CD14-positive monocyte (primary cell): ENCODE measurements around the gene SLC38A1. TPM values are rescaled to one million over a fixed set of nuclear protein-coding genes. Genes with fewer than 3 reads are reported as not detected.

Experiments
- DNase-seq, 3 donors: peaks; one replicate each; pipeline ENCODE4 v3.0.0-alpha.2; 2011 to 2022
- H2AFZ ChIP-seq: 2 replicates; pipeline ENCODE4 v1.6.0; 2012; ENCODE audit warnings: mild to moderate bottlenecking, low read depth, low read length, inconsistent platforms; ENCODE audit not compliant: insufficient read depth, poor library complexity, severe bottlenecking
- H3K27ac ChIP-seq, 2 donors: 1 replicate in 1 of 2; 2 replicates in 1 of 2; pipeline ENCODE4 v1.5.1; 2012 to 2013; ENCODE audit warnings: low read length in 2 of 2, control low read depth in 1 of 2, inconsistent platforms in 1 of 2, low read depth in 1 of 2, mild to moderate bottlenecking in 1 of 2
- H3K27me3 ChIP-seq, 2 donors: one replicate each; pipeline versions ENCODE4 v1.6.0 to v1.6.1; 2011 to 2013; ENCODE audit warnings: low read length in 2 of 2; ENCODE audit not compliant: control insufficient read depth in 2 of 2, insufficient read depth in 2 of 2
- H3K36me3 ChIP-seq, 2 donors: replicated peaks in 1 of 2; 1 replicate in 1 of 2; 2 replicates in 1 of 2; pipeline versions ENCODE4 v1.5.1 to v1.6.1; 2012 to 2013; ENCODE audit warnings: low read length in 2 of 2, control low read depth in 1 of 2, inconsistent platforms in 1 of 2, mild to moderate bottlenecking in 1 of 2; ENCODE audit not compliant: insufficient read depth in 2 of 2, control insufficient read depth in 1 of 2
- H3K4me1 ChIP-seq, 2 donors: 1 replicate in 1 of 2; 2 replicates in 1 of 2; pipeline versions ENCODE4 v1.5.1 to v1.6.1; 2012 to 2013; ENCODE audit warnings: low read length in 2 of 2, control low read depth in 1 of 2, inconsistent platforms in 1 of 2, mild to moderate bottlenecking in 1 of 2, moderate library complexity in 1 of 2; ENCODE audit not compliant: insufficient read depth in 2 of 2, control insufficient read depth in 1 of 2
- H3K4me2 ChIP-seq: replicated peaks from 2 replicates; pipeline ENCODE3; 2012; ENCODE audit warnings: low read length, moderate library complexity, mild to moderate bottlenecking; ENCODE audit not compliant: poor library complexity, severe bottlenecking; ENCODE audit errors: extremely low read depth
- H3K4me3 ChIP-seq, 3 experiments: fragments of 200-600 bp in 1 of 3; sonication (generic) in 1 of 3; replicated peaks in 1 of 3; 1 replicate in 2 of 3; 2 replicates in 1 of 3; pipeline ENCODE4 v1.5.1; 2011 to 2013; ENCODE audit warnings: low read length in 3 of 3, mild to moderate bottlenecking in 3 of 3, control low read depth in 2 of 3, low read depth in 2 of 3, inconsistent platforms in 1 of 3, moderate library complexity in 1 of 3
- H3K79me2 ChIP-seq: 2 replicates; pipeline ENCODE4 v1.6.0; 2012; ENCODE audit warnings: mild to moderate bottlenecking, control low read depth, inconsistent platforms, low read length, moderate library complexity; ENCODE audit not compliant: insufficient read depth
- H3K9ac ChIP-seq: 2 replicates; pipeline ENCODE4 v1.6.0; 2017; ENCODE audit warnings: low read length, mild to moderate bottlenecking; ENCODE audit not compliant: insufficient read depth, poor library complexity, severe bottlenecking
- H3K9me3 ChIP-seq, 2 donors: replicated peaks in 1 of 2; 1 replicate in 1 of 2; 2 replicates in 1 of 2; pipeline versions ENCODE4 v1.5.1 to v1.6.1; 2012 to 2013; ENCODE audit warnings: low read length in 2 of 2, control low read depth in 1 of 2; ENCODE audit not compliant: control insufficient read depth in 1 of 2, insufficient read depth in 1 of 2
- H4K20me1 ChIP-seq: 2 replicates; pipeline ENCODE4 v1.6.0; 2012; ENCODE audit warnings: mild to moderate bottlenecking, low read length, control low read depth, moderate library complexity; ENCODE audit not compliant: insufficient read depth
- H3K27ac Mint-ChIP-seq, 7 donors: one replicate each; pipeline ENCODE4 v1.8.0; 2020; ENCODE audit warnings: mild to moderate bottlenecking in 7 of 7, mixed read lengths in 7 of 7, moderate library complexity in 6 of 7, inconsistent platforms in 2 of 7
- H3K27me3 Mint-ChIP-seq, 3 donors: one replicate each; pipeline ENCODE4 v1.8.0; 2021 to 2022; ENCODE audit warnings: low read depth in 3 of 3, mild to moderate bottlenecking in 3 of 3, mixed read lengths in 3 of 3, moderate library complexity in 3 of 3, inconsistent platforms in 1 of 3
- H3K36me3 Mint-ChIP-seq, 2 donors: one replicate each; pipeline ENCODE4 v1.8.0; 2020; ENCODE audit warnings: mixed read lengths in 2 of 2, inconsistent platforms in 1 of 2, mild to moderate bottlenecking in 1 of 2
- H3K4me1 Mint-ChIP-seq: one replicate; pipeline ENCODE4 v1.8.0; 2020; ENCODE audit warnings: mild to moderate bottlenecking, mixed read lengths
- H3K4me3 Mint-ChIP-seq, 2 donors: one replicate each; pipeline ENCODE4 v1.8.0; 2020; ENCODE audit warnings: mild to moderate bottlenecking in 2 of 2, mixed read lengths in 2 of 2, moderate library complexity in 1 of 2
- H3K9me3 Mint-ChIP-seq, 7 donors: one replicate each; pipeline ENCODE4 v1.8.0; 2020 to 2022; ENCODE audit warnings: mixed read lengths in 7 of 7, mild to moderate bottlenecking in 6 of 7, moderate library complexity in 6 of 7, inconsistent platforms in 2 of 7
- CTCF ChIP-seq: fragments of 200-600 bp; IDR thresholded peaks from one replicate; pipeline ENCODE4 v1.8.0; 2022; ENCODE audit warnings: antibody characterized with exemption, mild to moderate bottlenecking
- WGBS: methylation state at CpG from one replicate; pipeline ENCODE4 v1.1.5; 2013; ENCODE audit warnings: missing lambda C conversion rate; ENCODE audit not compliant: insufficient coverage; 5-methylcytosine and 5-hydroxymethylcytosine counted together
- intact Hi-C, 2 donors: fragments of 100-400 bp; cut with micrococcal nuclease; formaldehyde crosslinking; loops; one replicate each; pipeline versions ENCODE4 v1.15.0 to v1.15.1; 2023
- polyA plus RNA-seq, 3 donors: library from polyadenylated mRNA; depleted of rRNA in 1 of 3; unstranded in 2 of 3; stranded (reverse) in 1 of 3; fragments of 300-500 nt in 2 of 3; fragments of >200 nt in 1 of 3; fragmentation: Illumina TruSeq in 2 of 3; gene quantifications; 1 replicate in 2 of 3; 2 replicates in 1 of 3; pipeline ENCODE4 v1.2.3, GENCODE V29; 2012 to 2021

The SLC38A1 gene
- polyA plus RNA-seq, 3 donors: 0.92 to 1.9 (median 1.6) TPM

- no peak overlapping the region for H3K4me3 Mint-ChIP-seq
- Histone ChIP-seq H3K79me2 (no peaks in the 10 kb centered on the region), H3K4me1 (no peaks in the 10 kb centered on the region), H3K4me2 (no peak overlapping the region), H3K36me3 (no peaks in the 10 kb centered on the region), H3K9me3 (no peaks in the 10 kb centered on the region), H3K27me3 (no peaks in the 10 kb centered on the region), H3K4me3 (no peak overlapping the region), H3K27ac (no peak overlapping the region), H2AFZ (no peak overlapping the region), H3K9ac (no peak overlapping the region), H4K20me1 (no peaks in the 10 kb centered on the region)
- no peak overlapping the region for H3K27ac Mint-ChIP-seq
- DNase-seq: no peak
- H3K27me3 Mint-ChIP-seq: no peaks in the 10 kb centered on the region
- 85% methylated on average over 4 of the region's 5 CpGs for WGBS
- H3K36me3 Mint-ChIP-seq: no peaks in the 10 kb centered on the region
- no peaks in the 10 kb centered on the region for H3K4me1 Mint-ChIP-seq
- intact Hi-C loops: no loop called here
- peaks cover 0 to 2% (median 0%) of the 10 kb centered on the region in 7 donors for H3K9me3 Mint-ChIP-seq
- TF ChIP-seq CTCF: no peak
These were observed 8.5 kb downstream of the SLC38A1 start for GRCh38 chr12:46260124-46260912.

- Histone ChIP-seq H3K27me3 (no peaks in the 10 kb centered on the region), H3K4me2 (no peak overlapping the region)
These were observed 9.1 kb downstream of the SLC38A1 start for GRCh38 chr12:46259713-46260112.

More at GRCh38 chr12:46259713-46260112, 9.1 kb downstream of the SLC38A1 start:
- no peak for DNase-seq
- no peaks in the 10 kb centered on the region for H3K79me2 ChIP-seq
- H3K36me3 ChIP-seq: no peaks in the 10 kb centered on the region
- intact Hi-C loops: no loop called here
- TF ChIP-seq CTCF: no peak
- H3K9me3 ChIP-seq: no peaks in the 10 kb centered on the region
- no peaks in the 10 kb centered on the region for H3K4me1 Mint-ChIP-seq
- H3K4me1 ChIP-seq: no peaks in the 10 kb centered on the region
- H3K27ac Mint-ChIP-seq: no peak overlapping the region
- WGBS: 100% methylated on average over 1 of the region's 1 CpG
- H2AFZ ChIP-seq: no peak overlapping the region
- peaks cover 0 to 2% (median 0%) of the 10 kb centered on the region in 7 donors for H3K9me3 Mint-ChIP-seq
- no peak overlapping the region for H3K4me3 Mint-ChIP-seq
- no peaks in the 10 kb centered on the region for H3K27me3 Mint-ChIP-seq
- H3K4me3 ChIP-seq: no peak overlapping the region
- no peaks in the 10 kb centered on the region for H4K20me1 ChIP-seq
- H3K36me3 Mint-ChIP-seq: no peaks in the 10 kb centered on the region
- H3K9ac ChIP-seq: no peak overlapping the region
- H3K27ac ChIP-seq: no peak overlapping the region
